Colonic mucosa (tissue), 4 donors: ENCODE measurements around the gene UBE2E1. TPM values are rescaled to one million over a fixed set of nuclear protein-coding genes. Genes with fewer than 3 reads are reported as not detected.

ENCODE experiments used
- DNase-seq: peaks from one replicate; pipeline ENCODE4 v3.0.0-alpha.2; 2020
- H3K27ac ChIP-seq: fragments of 200-600 bp; one replicate; pipeline ENCODE4 v1.8.0; 2021
- H3K27me3 ChIP-seq: fragments of 200-600 bp; one replicate; pipeline ENCODE4 v1.8.0; 2021
- H3K36me3 ChIP-seq: fragments of 200-600 bp; one replicate; pipeline ENCODE4 v1.8.0; 2021
- H3K4me1 ChIP-seq: fragments of 200-600 bp; one replicate; pipeline ENCODE4 v1.8.0; 2021; ENCODE audit warnings: mild to moderate bottlenecking
- H3K4me3 ChIP-seq: fragments of 200-600 bp; one replicate; pipeline ENCODE4 v1.8.0; 2021
- H3K9ac ChIP-seq, 2 donors: one replicate each; pipeline ENCODE4 v1.7.0; 2013; ENCODE audit warnings: control low read depth in 2 of 2, low read depth in 2 of 2, low read length in 2 of 2
- H3K9me3 ChIP-seq: fragments of 200-600 bp; one replicate; pipeline ENCODE4 v1.8.0; 2021
- intact Hi-C: fragments of 100-400 bp; cut with DNase I; formaldehyde crosslinking; loops from one replicate; pipeline ENCODE4 v1.14.1; 2022
- total RNA-seq, 2 donors: library from RNA; stranded (reverse); fragmentation: NEBNext Ultra II Directional in 1 of 2; extraction: Animal tissue kit (Norgen Biotek cat#: 25700) in 1 of 2; gene quantifications; one replicate each; pipeline ENCODE4 v1.2.1, GENCODE V29; 2021
- TF ChIP-seq, protein P1 (sequence below): fragments of 200-600 bp; IDR thresholded peaks from one replicate; pipeline ENCODE4 v1.8.0; 2022; ENCODE audit warnings: antibody characterized with exemption, mild to moderate bottlenecking
- donor health status: healthy.
- donor health status: DM: no; HTN: no; CAD: no.
- donor health status: DM: no; HTN: no; CAD: no.

UBE2E1 gene
- total RNA-seq, 2 donors from 2014 or later, result 68.6 to 81.7 TPM

- H3K36me3 ChIP-seq, result no peaks in the 10 kb centered on the region
- no peak for DNase-seq
- no peak overlapping the region for H3K27ac ChIP-seq
- no peaks in the 10 kb centered on the region for H3K9me3 ChIP-seq
- intact Hi-C loops, result no loop called here
- no peak overlapping the region for H3K9ac ChIP-seq
- H3K27me3 ChIP-seq, result no peaks in the 10 kb centered on the region
- TF ChIP-seq, protein P1, sequence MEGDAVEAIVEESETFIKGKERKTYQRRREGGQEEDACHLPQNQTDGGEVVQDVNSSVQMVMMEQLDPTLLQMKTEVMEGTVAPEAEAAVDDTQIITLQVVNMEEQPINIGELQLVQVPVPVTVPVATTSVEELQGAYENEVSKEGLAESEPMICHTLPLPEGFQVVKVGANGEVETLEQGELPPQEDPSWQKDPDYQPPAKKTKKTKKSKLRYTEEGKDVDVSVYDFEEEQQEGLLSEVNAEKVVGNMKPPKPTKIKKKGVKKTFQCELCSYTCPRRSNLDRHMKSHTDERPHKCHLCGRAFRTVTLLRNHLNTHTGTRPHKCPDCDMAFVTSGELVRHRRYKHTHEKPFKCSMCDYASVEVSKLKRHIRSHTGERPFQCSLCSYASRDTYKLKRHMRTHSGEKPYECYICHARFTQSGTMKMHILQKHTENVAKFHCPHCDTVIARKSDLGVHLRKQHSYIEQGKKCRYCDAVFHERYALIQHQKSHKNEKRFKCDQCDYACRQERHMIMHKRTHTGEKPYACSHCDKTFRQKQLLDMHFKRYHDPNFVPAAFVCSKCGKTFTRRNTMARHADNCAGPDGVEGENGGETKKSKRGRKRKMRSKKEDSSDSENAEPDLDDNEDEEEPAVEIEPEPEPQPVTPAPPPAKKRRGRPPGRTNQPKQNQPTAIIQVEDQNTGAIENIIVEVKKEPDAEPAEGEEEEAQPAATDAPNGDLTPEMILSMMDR, result no peak
- no peaks in the 10 kb centered on the region for H3K4me1 ChIP-seq
- no peak overlapping the region for H3K4me3 ChIP-seq
Measured at GRCh38 chr3:23781871-23782270, 23.9 kb upstream of the UBE2E1 start.

DNA sequence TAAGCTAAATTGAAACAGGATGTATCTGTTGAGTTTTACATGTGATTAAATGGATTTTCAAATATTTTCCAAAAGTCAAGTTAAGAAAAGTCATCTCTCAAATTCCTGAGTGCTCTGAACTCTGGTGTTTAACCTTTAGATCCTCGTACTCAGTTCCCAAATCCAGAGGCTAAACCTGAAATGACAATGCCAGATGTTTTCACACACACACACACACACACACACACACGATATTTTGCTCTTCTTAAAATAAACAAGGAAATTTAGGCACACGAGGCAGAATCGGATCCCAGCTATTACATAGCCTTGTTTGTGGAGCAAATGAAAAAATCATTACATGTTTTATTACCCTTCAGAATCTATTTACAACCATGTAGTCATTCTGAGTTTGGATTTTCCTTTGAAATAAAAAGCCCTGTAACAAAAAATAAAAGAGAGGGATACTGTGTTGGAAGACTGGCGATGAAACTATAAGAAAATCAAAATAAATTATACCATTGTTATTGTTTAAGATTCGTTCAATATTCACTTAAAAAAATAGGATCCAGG, 20.6 kb upstream of the UBE2E1 start:
- DNase-seq, result no peak
- H3K27me3 ChIP-seq, result no peaks in the 10 kb centered on the region
- no peak overlapping the region for H3K4me3 ChIP-seq
- H3K4me1 ChIP-seq, result no peaks in the 10 kb centered on the region
- TF ChIP-seq, protein P1, result no peak
- intact Hi-C loops, result no loop called here
- no peaks in the 10 kb centered on the region for H3K9me3 ChIP-seq
- H3K27ac ChIP-seq, result no peak overlapping the region
- H3K36me3 ChIP-seq, result no peaks in the 10 kb centered on the region
- no peak overlapping the region for H3K9ac ChIP-seq

DNA sequence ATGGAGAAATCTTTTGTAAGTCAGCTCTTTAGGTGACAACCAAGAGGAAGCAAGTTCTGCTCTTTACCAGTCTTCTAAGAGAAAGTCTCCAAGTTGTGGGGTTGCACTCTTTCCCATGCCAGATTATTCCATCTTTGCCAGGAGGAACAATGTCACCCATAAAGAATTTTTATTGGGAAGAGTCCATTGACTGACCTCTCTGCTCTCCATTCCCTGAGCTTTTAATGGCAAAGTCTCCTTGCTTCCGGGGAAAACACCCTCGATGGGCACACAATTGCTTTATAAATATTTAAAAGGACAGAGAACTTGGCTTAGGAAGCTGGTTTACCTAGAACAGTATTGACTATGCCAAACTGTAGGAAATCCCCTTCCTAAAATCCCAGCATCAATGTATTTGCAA, 19.9 kb upstream of the UBE2E1 start:
- TF ChIP-seq, protein P1, result no peak
- DNase-seq, result no peak
- no peaks in the 10 kb centered on the region for H3K27me3 ChIP-seq
- no peak overlapping the region for H3K9ac ChIP-seq
- H3K9me3 ChIP-seq, result no peaks in the 10 kb centered on the region
- no peak overlapping the region for H3K27ac ChIP-seq
- no peak overlapping the region for H3K4me3 ChIP-seq
- intact Hi-C loops, result no loop called here
- H3K4me1 ChIP-seq, result no peaks in the 10 kb centered on the region
- H3K36me3 ChIP-seq, result no peaks in the 10 kb centered on the region

DNA sequence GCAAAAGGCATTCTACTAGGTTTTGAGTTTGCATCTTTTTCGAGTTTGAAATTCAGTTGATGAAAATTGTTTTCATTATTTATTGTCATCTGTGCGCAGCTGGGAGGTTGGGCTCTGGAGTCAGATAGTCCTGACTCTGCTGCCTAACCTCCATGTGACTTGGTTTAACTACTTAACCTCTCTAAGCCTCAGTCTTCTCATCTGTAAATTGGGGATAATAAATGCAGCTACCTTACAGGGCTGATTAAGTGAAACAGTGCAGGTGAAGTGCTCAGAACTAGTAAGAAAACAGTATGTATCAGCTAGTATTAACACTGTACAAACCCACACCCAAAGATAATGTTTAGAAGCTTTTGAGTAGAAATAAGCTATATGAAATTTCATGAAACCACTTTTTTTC, 14.1 kb upstream of the UBE2E1 start:
- TF ChIP-seq, protein P1, result no peak
- Histone ChIP-seq H3K4me1 (no peaks in the 10 kb centered on the region), H3K27ac (no peak overlapping the region), H3K36me3 (no peaks in the 10 kb centered on the region), H3K9me3 (no peaks in the 10 kb centered on the region), H3K9ac (no peak overlapping the region), H3K4me3 (no peak overlapping the region), H3K27me3 (no peaks in the 10 kb centered on the region)
- intact Hi-C loops, result no loop called here
- no peak for DNase-seq

GRCh38 chr3:23793528-23794134, 12.1 kb upstream of the UBE2E1 start:
- Histone ChIP-seq H3K9ac (no peak overlapping the region), H3K27ac (no peak overlapping the region), H3K36me3 (no peaks in the 10 kb centered on the region), H3K9me3 (no peaks in the 10 kb centered on the region), H3K4me1 (no peaks in the 10 kb centered on the region), H3K27me3 (no peaks in the 10 kb centered on the region), H3K4me3 (no peak overlapping the region)
- intact Hi-C loops, result no loop called here
- TF ChIP-seq, protein P1, result no peak
- DNase-seq, result no peak
